HS-27A (cell line): ENCODE results near the gene LSM10.

ENCODE experiments used
- DNase-seq: peaks from one replicate; pipeline ENCODE4 v3.0.0-alpha.2; 2012; ENCODE audit warnings: low read depth, missing footprints

Gene LSM10

DNA sequence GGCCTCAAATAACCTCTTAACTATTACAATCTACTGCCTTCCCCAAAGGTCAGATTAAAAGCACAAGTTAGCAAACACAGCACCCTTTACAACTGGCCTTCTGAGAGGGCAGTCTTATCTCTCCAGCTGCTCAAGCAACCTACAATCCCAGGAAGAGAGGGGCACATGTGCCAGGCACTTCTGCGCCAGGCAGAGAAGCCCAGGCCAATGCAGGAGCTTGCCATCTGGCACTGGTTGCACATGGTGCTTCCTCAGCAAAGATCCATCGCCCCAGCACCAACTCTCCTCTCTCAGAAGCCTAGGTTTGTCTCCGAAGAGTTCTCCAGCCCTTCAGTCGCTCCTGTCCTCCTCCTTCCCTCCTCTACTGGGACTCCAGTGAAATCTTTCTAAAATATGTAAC, 14.5 kb downstream of the LSM10 start:
- DNase-seq, result no peak

DNA sequence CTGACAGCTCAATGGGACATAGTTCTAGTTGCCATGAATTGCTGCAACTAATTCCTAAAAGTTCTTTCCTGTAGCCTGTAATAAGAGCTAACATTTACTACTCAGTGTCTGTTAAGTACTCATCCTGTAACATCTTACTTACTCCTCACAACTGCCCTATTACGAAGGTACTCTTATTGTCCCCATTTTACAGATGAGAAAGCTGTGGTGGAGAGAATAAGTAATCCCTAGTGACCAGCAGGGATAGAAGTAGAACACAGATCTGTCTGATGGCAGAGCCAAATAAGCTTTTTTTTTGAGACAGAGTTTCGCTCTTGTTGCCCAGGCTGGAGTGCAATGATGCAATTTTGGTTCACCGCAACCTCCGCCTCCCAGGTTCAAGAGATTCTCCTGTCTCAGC, 15.0 kb downstream of the LSM10 start:
- no peak for DNase-seq

DNA sequence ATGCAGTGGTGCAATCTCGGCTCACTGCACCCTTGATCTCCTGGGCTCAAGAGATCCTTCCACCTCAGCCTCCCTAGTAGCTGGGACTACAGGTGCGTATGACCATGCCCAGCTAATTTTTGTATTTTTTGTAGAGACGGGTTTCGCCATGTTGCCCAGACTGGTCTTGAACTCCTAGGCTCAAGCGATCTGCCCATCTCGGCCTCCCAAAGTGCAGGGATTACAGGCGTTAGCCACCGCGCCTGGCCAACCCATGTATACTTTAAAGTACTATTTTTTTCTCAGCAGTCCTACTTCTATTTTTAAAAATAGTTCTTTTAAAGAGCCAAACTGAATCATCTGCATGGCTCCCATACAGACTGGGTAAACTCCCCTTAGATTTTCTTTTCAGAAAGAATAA, 15.5 kb downstream of the LSM10 start:
- DNase-seq, result no peak

DNA sequence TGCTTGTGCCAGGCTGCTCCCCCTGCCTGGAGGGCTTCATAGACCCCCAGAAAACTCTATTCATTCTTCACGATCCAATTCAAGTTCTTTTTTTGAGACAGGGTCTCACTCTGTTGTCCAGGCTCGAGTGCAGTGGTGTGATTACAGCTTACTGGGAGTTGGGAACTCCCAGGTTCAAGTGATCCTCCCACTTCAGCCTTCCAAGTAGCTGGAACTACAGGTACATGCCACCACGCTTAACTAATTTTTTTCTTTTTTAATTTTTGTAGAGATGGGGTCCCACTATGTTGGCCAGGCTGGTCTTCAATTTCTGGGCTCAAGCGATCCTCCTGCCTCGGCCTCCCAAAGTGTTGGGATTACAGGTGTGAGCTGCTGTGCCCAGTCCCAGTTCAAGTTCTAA, 16.3 kb downstream of the LSM10 start:
- DNase-seq, result no peak

DNA sequence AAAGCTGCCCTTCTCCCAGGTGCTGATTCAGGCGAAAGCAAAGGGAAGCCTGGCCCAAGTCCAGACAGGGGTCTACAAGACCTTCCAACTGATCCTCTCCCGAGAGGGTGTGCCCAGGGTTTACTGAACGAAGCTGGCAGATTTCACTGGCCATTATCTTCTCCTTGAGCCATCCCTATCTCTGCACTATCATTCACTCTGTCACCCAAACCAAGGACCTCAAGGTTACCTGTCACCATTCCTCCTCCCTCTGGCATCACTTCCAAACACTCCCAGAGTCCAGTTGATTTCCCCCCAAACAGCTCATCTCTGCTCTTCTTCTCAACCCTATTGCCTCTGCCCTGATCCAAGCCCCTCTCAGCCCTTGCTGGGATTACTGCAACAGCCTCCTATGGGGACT, 16.9 kb downstream of the LSM10 start:
- no peak for DNase-seq

DNA sequence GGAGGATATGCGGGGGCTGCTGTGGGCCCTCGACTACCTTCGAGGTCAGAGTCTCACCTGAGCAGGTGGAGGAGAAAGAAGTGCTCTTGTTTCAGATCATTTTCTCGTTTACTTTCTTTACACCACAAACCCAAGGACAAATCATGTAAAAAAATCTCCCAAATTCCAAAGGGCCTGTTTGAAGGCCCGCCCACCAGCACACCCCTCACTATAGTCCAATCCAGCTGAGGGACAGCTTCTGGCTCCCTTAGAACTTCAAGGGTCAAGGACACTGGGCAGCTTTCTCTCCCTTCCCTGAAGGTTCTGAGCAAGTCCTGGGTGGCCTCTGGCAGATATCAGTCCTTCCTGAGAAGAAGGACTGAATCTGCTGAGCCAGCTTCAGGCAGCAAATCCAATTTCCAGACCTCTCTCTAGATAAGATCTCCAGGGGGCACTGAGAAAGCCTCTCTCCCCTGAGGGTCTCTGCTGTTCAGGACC, 17.5 kb downstream of the LSM10 start:
- no peak for DNase-seq

DNA sequence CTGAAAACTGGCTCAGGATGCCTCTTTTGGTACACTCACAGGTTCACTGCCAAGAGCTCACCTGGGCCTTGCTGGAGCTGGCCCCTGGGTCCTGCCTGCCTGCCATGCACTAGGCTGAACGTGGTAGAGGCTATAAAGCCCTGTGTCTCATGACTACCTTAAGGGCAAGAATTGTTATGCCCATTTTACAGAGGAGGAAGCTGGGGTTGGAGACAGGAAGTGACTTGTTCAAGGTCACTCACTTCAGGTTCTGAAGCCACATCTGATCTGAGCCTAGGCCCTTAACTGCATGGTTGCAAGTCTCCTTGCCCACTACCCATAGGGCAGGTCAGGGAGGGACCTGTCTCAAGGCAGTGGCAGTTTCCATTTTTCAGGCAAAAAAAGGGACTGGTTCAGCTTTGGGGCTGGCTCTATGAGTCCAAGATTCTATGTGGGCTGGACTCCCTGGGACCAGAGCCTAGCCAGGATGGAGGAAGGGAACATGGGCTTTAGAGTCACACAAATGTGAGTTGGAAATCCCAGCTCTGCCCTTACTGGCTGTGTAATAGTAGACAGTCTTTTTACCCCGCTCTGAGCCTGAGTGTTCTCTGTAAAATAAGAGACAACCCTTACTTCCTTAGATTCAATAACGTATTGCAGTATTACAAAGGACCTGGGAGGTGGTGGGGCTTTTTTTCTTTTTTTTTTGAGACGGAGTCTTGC, 19.8 kb downstream of the LSM10 start:
- no peak for DNase-seq

DNA sequence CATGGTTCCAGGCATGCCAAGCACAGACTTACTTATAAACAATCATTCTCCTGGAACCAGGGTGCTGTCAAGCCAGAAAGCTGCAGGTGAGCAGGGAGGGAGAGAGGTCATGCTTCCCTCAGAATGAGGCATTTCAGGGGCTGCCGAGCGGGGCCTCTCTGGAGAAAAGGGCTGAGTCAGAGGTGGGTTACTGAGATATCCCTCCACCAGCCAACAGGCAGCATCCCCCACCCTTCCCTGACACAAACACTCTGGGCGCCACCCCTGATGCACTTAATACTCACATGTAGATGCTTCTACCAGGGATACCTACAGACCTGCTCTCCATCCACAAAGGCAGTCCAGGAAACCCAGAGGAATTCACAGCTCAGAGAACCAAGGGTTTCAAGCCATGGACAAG, 25.1 kb downstream of the LSM10 start:
- no peak for DNase-seq

DNA sequence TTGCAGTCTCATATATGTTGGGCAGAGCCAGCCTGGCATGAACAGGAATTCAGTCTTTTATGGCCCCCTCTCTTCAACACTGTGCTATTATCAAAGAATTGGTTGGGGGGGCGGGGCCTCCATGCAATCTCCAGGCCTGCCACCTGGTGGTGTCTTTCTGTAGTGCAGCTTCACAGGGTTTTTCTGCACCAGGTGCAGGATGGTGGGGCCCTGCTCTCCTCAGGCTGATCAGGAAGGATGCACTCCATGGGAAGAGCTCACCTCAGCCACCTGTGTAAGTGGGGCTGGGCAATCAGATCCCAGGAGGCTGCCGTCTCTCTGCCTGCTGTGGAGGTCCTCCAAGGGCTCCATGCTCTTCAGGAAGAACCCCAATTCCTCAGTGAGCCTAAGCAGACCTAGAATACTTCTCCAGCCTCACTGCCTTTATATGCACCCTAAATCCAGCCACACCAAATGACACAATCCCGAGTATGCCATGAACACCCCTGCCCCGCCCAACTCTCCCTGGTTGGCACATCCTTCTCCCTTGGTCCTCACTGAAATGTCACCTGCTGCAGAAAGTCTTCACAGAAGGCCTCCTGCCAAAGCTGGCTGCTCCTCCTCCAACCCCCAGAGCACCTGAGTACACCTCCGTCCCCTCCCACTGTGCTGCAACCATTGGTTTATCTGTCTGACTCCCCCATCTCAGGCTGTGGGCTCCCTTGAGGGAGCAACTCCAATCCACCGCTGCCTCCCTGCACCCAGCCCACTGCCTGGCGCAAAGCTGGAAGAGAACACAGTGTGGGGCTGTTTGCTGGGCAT, 28.4 kb downstream of the LSM10 start:
- peak; percentile 61 for DNase-seq

DNA sequence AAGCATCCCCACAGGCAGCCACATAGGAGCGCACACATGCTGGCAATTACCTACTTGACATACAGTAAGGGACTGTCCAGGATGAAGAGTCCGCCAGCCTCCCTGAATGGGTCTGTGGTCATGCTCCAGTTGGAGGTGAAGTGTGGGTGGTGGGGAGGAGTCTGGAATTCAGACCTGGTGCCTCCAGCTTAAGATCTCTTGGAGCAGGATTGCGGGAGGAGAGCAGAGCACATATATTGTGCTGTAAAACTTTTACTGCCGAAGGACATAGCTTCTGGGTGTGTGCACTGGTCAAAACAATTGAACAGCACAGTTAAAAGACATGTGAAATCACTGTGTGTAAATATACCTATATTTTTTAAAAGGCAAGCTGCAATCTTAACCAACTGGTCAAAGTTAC, 29.9 kb downstream of the LSM10 start:
- DNase-seq, result no peak

DNA sequence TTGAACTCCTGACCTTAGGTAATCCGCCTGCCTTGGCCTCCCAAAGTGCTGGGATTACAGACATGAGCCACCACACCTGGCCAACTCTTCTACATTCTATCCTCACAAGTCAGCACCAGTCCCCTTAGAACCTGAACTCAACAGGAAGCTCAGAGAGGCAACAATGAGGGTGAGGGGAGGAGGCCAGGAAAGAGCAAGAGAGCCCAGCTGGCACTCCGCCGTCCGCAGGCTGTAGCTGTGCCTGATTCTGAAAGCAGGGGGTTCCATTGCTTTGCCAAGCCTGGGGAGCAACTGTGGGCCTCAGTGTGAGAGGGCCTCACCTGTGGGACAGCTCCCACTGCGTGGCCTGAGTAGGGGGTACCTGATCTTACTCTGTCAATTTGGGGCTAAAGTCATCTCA, 30.6 kb downstream of the LSM10 start:
- no peak for DNase-seq

DNA sequence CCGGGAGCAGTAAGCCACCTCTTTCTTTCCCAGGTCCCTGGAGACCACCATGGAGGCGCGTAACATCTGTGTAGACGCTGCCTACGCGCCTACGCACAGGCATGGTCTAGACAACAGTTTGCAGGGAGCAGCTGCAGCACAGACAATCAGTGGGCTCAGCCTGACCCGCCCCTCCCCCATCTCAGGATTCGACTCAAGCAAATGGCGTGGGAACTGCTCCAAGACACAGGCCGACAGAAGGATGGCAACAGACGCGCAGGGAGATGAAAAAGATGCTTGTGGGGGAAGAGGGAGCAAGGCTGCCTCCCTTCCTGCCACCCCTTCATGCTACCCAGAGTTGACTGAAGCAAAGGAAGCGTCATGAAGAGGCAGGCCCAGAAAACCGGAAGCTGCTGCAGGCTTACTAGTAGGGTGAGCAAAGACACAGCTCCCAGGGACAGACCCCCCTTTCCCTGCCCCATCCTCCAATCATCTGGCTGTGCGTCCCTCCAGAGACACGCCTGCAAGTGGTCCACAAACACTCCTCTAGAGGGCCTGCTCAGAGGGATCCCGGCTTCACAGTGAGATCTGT, 31.5 kb downstream of the LSM10 start:
- no peak for DNase-seq

DNA sequence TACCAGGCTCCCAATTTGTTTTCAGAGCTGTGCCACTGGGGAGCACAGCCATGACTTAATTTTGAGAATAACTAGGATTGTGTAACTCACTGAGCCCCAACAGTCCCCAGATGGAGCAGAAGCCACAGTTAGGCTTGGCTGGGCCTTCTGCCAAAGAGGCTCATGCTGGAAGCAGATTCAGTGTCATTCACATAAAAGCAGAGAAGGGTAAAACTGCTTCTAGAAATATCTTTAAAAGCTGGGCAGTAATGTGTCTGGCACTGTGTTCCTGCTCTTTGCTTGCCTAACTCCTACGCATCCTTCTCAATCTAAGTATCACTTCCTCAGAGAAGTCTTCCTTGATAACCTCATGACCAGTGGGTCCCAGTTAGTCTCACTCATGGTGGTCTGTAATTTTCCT, 32.3 kb downstream of the LSM10 start:
- no peak for DNase-seq

DNA sequence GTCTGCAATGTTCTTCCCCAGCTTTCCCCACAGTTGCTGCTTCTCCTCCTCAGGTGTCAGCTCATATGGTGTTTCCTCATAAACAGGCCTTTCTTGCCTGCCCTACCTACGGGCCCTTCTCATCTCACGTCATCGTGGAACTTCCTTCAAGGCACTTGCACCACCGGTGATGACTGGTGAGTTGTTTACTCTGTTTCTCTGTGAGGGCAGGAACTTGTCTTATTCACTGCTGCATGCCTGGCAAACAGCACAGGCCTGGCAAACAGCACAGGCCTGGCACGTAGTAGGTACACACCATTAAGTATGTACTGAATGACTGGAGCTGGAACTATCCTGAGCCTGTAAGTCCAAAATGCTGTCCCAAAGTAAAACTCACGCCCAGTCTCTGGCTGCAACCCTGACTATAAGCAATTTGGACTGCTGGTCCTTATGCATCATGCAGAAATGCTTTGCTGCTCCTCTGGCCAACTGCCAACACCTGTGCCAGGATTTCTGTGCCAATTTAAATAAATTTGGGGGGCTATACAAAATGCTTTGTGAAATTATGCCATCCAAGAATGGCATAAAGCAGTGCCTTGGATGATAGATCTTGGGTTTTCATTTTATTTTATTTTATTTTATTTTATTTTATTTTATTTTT, 37.7 kb downstream of the LSM10 start:
- DNase-seq, result no peak

DNA sequence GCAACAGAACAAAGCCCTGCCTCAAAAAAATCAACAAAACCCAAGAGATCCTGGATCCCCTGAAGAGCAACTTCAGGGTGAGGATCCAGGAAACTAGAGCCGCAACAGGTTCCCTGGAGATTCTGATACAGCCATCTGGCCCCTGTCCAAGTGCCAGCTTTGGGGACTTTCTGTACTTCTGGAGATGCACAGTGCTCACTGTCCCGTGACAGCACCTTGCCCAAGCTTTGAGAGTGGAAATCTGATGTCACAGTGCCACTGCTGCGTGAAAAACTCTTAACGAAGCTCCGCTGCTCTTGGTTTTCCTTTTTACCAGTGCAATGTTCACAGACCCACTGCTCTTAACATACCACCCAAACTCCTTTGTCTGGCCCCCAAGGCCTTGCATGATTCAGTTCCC, 38.3 kb downstream of the LSM10 start:
- DNase-seq, result no peak

DNA sequence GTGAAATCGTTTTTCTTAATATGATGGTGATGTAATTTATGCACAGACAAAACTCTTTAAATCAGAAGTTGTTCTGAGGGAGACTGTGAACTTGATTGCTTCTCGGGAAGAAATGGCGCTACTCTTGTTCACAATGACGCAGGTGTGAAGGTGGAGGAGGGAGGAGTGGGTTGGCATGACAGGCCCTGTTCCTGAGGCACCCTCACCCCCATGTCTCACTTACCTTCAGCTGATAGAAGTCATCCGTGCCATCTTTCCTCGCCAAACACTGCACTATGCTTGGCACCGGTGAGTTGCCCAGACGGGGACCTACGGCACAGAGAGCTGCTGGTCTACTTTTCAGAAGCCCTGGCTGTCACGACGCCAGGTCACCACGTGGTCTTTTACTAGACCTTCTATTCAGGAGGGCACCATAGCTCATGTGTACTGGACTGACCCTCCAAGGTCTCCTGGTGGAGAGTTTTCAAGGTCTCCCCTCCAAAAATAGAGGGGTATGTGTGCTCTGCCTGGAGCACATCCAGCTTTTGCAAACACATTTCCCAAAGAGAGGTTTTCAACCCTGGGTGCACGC, 39.1 kb downstream of the LSM10 start:
- no peak for DNase-seq

DNA sequence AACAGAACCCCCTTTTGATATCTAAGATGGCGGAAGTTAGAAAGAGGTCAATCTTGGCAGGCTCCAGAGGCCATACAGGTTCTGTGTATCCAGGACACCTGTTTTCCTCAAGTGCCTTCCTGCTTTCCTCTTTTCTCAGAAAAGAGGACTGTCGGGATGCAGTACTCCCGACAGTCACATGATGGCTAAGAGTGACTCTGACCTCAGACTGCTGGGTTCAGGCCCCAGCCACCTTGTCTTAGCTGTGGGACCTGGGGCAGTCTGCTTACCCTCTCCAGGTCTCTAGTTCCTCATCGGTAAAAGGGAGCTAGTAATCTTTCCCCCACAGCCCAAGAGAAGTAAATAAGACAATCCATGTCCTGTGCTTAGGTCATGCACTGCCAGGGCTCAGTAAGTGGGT, 41.9 kb downstream of the LSM10 start:
- no peak for DNase-seq

DNA sequence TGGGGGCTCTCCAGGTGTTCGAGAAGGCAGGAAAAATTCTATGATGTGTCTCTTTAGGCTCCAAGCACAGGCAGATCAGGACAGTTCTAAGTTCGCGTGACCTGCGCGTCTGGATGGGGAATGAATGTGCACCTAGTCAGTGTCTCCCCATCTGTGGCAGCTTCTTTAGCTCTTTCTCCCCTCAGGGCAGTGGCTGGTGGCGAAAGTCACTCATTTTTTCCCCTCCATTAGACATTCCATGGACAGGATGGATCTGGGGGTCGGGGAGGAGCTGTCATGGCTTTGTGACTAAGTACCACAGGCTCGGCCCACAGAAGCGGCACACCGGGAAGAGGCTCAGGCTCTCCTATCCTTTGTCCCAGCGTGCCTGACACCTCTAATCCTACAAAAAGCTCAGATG, 43.2 kb downstream of the LSM10 start:
- no peak for DNase-seq

DNA sequence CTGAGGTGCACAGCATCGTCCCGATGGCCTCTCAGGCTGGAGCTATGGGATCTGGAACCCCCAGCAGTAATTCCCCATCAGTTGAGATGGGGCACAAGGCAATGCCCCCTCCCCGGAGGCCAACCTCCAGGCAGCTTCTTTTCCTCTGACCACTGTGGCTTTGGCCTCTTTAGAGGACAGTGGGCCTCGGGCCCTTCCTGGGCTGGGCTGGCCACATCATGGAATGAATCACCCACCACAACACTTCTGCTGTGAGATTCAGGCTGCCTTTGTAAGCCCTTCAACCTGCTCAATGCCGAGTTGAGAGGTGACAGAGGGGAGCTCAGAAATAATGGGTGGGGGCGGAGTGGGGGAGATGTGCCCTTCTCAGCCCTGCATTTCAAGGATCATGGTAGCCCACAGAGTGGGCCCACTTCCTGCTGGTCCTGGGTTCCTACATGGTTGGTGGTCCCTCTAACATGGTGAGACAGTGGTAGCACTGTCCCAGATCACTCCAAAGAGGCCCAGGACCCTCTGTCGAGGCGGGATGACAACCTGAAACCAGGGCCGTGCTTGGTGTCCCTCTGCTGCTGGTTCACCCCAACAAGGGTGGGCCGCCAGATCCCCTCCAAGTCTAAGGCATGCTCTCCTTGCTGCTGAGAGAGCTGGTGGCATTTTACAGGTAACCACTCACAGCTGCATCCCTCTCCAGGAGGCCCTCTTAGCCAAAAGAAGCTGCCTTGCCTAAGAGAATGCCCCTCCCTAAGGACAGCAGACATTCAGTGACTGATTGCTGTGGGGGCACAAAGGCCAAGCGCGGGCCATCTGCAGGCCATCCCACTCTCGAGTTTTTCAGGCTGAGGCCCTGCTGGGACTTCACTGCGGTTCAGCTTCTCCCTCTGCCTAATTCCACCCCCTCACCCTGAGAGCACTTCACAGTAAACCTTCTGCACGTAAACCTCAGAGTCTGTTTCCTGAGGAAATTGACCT, 44.5 kb downstream of the LSM10 start:
- peak; percentile 76 for DNase-seq

DNA sequence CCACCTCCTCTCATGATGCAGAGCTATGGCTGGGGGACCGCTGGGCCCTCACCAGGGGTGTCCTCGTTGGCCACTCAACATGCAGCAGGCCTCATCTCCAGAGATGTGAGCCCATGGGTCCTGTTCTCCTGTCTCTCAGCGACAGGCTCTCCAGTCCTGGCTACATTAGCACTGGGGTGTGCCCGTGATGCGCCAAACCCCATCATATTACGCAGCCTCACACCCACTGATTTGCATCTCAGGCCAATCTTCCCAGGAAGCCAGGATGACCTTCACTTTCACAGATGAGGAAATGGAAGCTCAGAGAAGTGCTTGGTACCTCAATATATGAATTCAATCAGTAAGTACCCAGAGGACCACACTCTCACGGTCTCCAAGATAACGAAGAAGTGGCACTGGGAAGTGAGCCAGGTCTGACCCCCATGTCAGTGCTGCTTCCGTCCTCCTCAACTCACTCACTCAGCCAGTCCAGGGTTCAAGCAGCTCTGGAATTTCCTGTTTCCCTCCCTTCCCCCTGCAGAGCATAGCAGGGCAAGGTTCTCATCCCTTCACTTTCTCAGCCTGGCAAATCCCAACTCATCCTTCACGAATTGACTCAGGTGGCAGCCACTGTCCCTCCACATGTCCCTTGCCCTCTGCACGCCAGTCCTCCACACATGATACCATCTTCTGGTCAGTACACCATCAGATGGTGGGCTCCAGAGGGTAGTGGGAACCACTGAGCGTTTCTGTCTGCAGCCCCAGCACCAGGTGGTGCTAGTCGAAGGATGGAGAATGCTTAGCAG, 45.4 kb downstream of the LSM10 start:
- peak; percentile 91 for DNase-seq
